SKM-1 treated with dmso at 0.1 percent for 144 hours (cell line): ENCODE measurements around the gene ROPN1.
A peak's percentile ranks its signal among the peaks of the same experiment; 100 is the strongest.
"Not testable (repeated sequence)": the region's sequence is repeated elsewhere in the genome, so short reads cannot be mapped to it uniquely, and the experiment has no call there.

ENCODE experiments used
- DNase-seq: peaks from one replicate; lab custom pipeline; 2025; ENCODE audit not compliant: unreplicated experiment; lab: John Stamatoyannopoulos, UW

The ROPN1 gene

GRCh38 chr3:123997543-123997942 lies 5.6 kb upstream of the ROPN1 start:
- DNase-seq = no peak

GRCh38 chr3:123993818-123994217 lies 1.9 kb upstream of the ROPN1 start:
- no peak for DNase-seq

- DNase-seq = no peak
Observed at GRCh38 chr3:123986427-123986826, 5.5 kb downstream of the ROPN1 start.

GRCh38 chr3:123984957-123985356 lies 7.0 kb downstream of the ROPN1 start:
- DNase-seq = no peak

- DNase-seq = no peak
Observed at GRCh38 chr3:123984350-123984749, 7.6 kb downstream of the ROPN1 start.

GRCh38 chr3:123981317-123981716 lies 10.6 kb downstream of the ROPN1 start:
- DNase-seq = not testable (repeated sequence)

GRCh38 chr3:123980539-123980938 lies 11.4 kb downstream of the ROPN1 start:
- DNase-seq = no peak

GRCh38 chr3:123979525-123980501 lies 12.1 kb downstream of the ROPN1 start:
- peak; percentile 9 for DNase-seq

GRCh38 chr3:123976904-123977303 lies 15.0 kb downstream of the ROPN1 start:
- not testable (repeated sequence) for DNase-seq

- not testable (repeated sequence) for DNase-seq
Observed at GRCh38 chr3:123976181-123976898, 15.6 kb downstream of the ROPN1 start.

GRCh38 chr3:123975030-123975429 lies 16.9 kb downstream of the ROPN1 start:
- not testable (repeated sequence) for DNase-seq

- no peak for DNase-seq
Observed at GRCh38 chr3:123971406-123971805, 20.5 kb downstream of the ROPN1 start.

- not testable (repeated sequence) for DNase-seq
Observed at GRCh38 chr3:123967260-123967659, 24.7 kb downstream of the ROPN1 start.

GRCh38 chr3:123966799-123967198 lies 25.1 kb downstream of the ROPN1 start:
- DNase-seq = not testable (repeated sequence)

GRCh38 chr3:123964793-123965192 lies 27.1 kb downstream of the ROPN1 start:
- DNase-seq = not testable (repeated sequence)

- DNase-seq = no peak
Observed at GRCh38 chr3:123961508-123961856, 30.4 kb downstream of the ROPN1 start.

- peak; percentile 89 for DNase-seq
Observed at GRCh38 chr3:123960781-123961507, 31.0 kb downstream of the ROPN1 start, which contains the start of gene CCDC14. CCDC14 (minus strand) TSS chr3:123961229; CDS start chr3:123961173, 56 bp downstream.

GRCh38 chr3:123953735-123954134 lies 38.2 kb downstream of the ROPN1 start:
- no peak for DNase-seq

- DNase-seq = no peak
Observed at GRCh38 chr3:123952844-123953520, 38.9 kb downstream of the ROPN1 start.
